Measurements from ENCODE around the gene SLC2A9.

SLC2A9 gene

DNA sequence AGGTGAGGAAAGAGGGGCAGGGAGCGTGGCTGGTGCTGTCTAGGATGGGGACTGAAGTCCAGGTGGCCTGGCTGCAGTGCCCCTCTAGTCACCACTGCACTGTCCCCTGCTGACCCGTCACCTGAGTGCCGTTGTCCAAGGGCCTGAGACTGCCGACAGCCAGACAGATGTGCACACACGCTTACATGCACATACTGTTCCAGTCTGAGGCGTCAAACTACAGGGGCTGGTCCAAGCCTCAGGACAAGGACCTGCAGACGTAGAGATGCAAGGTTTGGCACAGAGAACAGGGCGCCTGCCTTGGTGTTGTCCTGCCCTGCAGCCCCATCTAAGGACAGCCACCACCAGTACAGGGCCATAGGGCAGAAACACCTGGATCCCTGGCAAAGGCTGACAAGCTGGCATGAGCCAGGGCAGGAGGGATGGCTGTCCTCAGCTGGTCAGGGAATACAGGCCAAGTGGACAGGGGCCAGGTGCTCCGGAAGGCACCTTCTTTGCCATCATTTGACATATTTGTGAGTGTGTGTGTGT is 1.7 kb downstream of the SLC2A9 start:
- peak in 4 of 14 donors; percentile 60 to 69 (median 65) for DNase-seq

DNA sequence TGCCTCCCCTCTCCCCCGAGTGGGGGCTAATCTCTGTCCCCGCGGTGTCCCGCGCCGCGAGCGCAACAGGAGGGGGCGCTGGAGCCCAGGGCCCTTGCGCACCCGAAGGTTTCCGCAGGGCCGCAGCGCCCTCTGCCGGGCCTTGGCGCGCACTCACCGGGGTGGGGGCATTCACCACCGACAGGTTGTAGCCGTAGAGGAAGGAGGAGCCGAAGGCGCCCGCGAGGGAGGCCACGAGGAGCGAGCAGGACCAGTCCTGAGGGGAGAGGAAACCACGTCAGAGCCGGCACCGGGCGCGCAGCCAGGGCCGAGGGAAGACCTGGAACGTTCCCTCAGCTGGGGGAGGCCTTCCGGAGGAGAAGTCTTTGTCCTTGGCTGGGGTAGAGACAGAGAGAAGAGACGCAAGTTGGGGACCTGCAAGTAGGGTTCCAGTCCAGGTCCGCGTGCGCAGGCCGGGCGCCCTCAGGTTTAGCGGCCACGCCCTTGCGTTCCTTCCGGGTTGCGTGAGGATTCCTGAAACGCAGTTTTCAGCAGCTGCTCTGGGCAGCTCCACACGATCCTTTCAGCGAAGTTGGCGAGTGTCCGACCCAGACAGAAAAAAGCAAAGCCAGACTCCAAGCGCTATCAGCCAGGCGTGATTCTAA is 2.4 kb downstream of the SLC2A9 start:
- peak; percentile 33 to 95 (median 86) for DNase-seq

DNA sequence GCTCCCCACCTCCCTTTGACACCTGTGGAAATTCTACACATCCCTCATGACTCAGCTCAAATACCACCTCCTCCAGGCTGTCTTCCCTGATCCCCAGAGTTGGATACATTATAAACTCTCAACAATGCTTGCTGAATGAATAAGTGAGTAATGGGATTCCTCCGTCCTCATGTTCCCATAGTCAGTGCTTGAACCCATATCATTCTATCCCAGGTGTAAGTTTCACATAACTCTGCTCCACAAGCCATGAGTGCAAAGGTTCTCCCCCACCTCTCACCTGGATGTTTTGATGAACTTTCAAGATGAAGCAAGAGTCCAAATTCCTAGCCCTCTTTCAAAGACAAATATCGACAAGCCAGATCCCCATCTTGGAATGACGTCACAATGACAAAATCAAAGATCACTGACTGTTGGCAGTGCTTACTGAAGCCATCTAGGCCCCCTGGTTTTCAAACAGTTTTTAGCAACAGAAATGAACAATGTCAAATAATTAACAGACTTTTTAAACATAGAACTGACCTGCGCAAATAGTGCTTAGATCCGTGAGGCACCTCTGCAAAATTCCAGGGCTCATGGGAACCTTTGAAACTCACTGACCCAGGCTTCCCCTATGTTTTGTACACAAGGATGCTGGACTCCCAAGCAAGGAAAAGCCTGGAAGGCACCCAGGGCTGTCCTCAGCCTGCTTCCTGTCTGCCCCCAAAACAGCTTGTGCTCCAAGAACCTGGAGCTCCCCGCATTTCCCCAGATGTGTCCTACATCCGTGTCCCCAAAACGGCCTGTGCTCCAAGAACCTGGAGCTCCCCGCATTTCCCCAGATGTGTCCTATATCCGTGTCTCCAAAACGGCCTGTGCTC is 4.0 kb downstream of the SLC2A9 start:
- DNase-seq = no peak

DNA sequence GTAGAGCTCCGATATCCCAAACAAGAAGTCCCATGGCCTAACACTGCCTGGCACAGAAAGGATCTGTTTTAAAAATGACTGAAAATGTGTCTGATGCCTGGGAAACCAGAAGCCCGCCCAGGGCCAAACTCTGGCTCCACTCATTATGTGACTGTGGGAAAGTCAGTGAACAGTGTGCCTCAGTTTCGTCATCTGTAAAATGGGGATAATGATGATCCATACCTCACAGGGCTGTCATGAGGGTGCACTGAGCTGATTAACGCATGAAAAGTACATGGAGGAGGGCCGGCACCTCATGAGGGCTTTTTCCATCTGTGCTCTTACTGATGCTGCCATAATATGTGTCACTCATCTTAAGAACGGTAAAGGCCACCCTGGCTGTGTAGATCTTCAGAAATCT is 5.1 kb downstream of the SLC2A9 start:
- DNase-seq = no peak

DNA sequence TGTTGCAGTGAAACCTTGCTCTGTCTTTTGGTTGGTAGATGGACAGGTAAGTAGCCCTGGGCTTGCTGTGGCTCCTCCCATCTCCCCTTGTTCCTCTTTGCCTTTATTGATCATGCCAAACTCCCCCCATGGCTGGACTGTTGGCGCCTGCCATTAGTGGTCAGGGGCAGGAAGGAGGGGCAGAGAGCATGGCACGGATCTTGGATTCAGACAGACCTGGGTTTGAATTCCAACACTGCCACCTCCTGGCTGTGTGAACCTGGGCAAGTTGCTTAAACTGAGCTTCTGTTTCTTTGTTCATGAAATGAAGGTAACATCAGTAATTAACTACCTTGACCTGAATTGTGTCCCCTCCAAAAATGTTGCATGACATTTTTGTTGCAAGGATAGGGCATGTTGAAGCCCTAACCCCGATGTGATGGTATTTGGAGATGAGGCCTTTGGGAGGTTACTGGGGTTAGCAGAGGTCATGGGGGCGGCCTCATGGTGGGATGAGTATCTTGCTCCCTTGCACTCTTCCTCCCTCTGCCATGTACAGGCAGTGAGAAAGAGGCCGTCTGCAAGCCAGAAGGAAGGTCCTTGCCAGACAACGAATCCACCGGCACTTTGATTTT is 6.0 kb downstream of the SLC2A9 start:
- DNase-seq = peak in 6 of 14 donors; percentile 9 to 38 (median 24)

DNA sequence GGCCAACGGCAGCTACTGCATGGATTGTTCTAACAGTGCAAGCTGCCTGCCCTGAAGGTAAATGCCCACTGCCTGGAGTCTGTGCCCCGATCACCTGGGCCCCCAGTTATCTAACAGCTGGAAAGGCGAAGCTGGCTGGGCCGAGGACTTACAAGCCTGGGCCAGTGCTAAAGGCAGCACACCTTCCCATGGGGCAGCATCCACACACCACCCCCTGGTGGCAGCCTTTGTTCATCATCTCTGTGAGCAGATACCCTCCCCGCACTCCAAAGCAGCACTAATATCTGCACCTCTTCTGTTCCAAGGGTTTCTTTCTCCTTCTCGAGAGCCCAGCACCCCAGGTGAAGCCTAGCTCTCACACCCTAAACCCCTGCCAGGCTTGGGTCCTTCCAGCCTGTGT is 7.6 kb downstream of the SLC2A9 start:
- DNase-seq = peak in 1 of 14 donors; percentile 6

DNA sequence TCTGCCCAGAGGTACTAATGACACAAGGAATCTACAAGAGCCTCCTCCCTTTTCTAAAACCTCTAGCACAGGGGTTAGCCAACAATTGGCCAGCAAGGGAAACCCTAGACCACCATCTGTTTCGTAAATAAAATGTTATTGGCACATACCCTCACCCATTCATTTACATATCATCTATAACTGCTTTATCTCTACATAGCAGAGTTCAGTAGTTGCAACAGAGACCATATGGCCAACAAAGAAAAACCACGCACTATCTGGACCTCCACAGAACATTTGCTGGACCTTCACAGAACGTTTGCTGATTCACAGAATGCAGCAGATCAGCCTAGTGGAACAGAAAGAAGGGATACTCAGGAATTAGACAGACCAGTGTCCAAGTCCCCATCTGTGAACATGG is 9.4 kb downstream of the SLC2A9 start:
- DNase-seq = no peak

DNA sequence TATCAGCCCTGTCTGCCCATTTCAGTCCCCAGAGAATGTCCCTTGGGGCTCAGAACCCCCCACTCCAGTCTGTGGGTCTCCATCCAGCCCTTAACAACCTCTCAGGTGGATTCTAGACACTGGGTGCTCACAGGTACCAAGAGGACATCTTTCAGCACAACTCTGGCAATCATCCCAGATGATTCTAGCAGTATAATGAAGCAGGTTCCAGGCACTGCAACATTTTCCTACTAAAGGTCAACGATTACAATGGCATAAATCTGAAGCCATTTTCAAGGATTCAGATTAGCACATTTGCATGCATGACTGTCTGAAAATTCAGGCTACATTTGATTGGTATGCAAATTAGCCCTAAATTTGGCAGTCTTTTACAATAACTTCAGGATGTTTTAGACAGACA is 10.0 kb downstream of the SLC2A9 start:
- no peak for DNase-seq

DNA sequence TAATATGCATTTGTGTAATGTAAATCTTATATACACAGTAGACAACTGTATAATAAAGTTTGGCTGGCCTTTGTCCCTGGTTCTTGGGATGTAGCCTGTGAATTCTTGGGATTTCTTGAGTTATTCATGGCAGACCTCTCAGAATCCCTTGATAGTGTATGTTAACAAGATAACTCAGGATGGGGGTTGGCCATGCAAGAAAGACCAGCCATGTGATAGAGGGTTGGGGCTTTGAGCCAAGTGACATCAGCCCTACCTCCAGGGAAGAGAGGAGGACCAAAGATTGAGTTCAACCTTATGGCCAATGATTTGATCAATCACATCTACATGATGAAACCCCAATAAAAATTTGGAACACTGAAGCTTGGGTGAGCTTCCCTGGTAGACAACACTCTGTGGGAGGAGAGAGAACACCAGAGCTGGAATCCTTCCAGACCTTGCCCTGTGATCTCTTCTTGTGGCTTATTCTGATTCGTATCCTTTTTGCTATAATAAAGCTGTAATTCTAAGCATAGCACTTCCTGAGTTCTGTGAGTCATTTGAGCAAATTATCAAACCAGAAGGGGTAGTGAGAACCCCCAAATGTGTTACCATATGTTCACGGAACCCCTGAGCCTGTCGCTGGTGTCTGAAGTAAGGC is 11.3 kb downstream of the SLC2A9 start:
- no peak for DNase-seq

DNA sequence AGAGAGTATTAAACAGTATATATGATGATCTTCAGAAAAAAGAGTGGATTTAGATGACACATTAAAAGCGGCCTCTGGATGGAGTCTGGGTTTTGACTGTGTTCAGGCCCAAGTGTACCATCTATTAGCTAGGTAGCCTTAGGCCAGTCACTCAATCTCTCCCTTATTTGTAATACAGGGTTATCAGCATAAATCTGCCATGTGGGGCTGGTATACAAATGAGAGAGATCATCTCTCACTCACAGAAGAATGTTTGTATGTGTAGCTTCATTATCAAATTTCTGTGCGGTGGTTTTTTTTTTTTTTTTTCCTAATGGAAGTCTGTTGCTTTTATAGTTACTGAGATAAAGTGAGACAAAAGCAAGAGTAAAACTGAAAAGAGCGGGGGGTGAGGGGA is 12.7 kb downstream of the SLC2A9 start:
- no peak for DNase-seq

DNA sequence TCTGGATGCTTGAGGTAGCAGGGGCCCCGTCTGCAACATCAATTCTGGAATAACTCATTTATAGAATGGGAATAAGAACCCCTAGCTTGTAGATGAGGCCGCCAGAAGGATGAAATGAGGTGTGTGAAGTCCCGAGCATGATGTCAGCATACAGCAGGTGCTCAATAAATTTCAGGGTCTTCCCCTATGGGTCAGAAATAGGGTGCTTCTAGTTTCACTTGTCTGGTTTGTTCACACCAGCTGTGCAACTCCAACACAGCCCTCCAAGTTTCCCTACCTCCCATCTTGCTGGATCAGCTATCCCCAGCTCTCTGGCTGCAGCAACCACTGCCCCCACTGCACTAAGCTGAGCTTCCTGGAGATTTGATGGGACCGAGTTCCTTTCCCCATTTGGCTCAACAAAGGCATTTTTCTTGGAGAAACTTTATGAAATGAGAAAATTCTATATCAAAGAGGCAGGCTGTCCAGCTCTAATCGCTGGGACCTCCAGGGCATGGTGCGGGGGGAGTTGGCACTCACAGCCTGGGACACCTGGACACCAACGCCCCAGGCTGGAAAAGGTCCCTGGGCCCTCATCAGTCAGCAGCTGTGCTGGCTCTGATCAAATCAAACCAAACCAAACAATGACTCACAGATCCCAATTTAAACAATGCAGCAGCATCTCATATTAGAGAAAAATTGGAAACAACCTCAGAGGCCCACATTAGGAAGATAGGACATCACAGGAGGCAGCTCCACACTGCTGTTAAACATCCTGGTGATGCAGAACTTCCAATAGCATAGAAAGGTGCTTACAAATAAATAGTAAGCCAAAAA is 13.3 kb downstream of the SLC2A9 start:
- peak in 1 of 14 donors; percentile 17 for DNase-seq

DNA sequence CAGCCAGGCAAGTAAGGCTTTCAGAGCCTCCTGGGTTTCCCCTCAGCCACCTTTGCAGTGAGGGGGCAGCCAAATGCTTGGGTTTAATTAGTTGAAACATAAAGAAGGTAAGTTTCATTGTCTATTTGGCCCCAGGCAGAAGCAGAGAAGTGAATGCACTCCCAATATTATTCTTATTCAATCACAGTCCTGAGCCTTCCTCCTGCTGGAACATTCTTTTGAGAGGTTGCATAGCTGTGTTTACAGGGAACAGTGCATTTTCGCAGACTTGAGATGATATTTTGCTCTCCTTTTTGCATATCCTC is 13.9 kb downstream of the SLC2A9 start:
- no peak for DNase-seq

DNA sequence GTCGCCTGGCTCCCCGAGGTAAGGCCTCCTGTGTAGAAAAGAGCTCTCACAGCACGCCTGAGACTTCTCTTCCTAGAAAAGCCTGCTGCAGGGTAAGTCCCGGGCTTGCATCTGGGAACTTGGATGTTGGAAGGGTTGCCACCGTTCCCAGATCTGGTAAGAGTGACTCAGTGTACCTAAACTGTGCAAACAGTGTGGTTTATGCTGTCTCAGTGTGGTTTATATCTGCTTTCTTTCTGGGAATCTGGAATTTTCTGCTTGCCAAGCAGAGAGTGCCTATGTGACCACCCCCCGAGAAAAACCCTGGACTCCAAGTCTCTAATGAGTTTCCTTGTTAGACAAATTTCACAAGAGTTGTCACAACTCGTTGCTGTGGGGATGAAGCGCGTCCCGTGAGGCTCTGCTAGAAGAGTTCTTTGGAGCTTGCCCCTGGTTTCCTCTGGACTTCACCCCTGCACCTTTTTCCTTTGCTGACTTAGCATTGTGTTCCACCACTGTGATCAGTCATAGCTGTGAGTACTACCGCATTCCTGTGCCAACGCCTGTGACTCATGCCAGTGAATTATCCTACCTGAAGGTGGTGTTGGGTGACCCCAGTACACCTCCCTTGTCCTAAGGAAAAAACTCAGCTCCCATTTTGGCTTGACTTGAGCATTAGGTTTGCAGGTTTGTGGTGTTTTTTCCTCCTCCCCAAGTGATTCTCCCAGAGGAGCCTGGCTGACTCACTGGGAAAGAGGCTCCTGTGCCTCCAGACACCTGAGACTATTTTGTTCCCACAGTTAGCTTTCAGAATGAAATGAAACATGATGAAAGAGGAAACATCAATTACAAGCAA is 14.5 kb downstream of the SLC2A9 start:
- DNase-seq = no peak

DNA sequence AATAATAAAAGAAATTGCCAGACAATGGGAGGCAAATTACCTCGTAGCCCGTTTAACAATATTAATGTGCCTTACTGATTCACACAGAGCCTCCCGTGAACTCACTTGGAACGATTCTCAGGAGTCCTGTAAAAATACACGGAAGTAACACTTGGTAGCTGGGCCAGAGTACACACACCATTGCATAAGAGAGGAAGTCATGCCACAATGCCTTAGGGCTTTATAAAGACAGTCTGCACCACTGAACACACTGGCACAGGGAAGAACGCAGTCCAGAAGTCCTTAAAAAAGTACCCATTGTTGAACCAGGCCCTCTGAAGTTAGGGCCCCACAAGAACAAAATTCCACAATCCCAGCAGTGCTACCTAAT is 15.1 kb downstream of the SLC2A9 start:
- DNase-seq = peak in 4 of 14 donors; percentile 13 to 49 (median 24)

DNA sequence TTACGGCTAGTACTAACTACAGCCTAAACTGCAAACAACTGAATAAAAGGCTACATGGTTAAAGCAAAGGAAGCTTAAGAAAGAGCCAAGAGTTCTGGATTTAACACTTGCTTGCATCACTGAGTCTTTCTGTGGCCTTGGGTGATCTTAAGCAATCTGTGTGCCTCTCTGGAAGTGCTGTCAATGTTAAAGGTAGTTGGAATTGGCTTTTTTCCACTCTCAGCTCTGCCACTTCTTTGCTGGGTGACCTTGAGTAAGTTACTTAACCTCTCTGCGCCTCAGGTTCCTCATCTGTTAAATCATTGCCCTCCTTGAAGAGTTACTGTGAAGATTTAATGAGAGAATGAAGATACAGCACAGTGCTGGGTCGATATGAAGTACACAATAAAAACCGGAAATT is 15.7 kb downstream of the SLC2A9 start:
- no peak for DNase-seq

DNA sequence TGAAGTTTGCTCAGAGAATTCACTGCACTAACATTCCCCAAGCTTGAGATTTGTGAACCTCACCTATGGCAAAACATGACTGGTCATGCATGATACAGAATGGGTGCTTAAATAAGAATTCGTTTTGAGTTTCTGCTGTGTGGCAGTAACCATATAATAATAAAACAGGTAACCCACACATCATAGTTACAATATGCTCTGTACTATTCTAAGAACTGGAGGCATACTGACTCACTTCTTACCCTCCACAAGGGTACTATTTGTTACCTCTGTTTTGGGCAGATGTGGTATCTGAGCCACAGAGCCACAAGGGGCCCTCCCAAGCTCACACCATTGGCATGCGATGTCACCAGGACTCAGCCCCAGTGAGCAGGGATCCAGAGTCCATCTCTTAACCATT is 17.6 kb downstream of the SLC2A9 start:
- DNase-seq = no peak

DNA sequence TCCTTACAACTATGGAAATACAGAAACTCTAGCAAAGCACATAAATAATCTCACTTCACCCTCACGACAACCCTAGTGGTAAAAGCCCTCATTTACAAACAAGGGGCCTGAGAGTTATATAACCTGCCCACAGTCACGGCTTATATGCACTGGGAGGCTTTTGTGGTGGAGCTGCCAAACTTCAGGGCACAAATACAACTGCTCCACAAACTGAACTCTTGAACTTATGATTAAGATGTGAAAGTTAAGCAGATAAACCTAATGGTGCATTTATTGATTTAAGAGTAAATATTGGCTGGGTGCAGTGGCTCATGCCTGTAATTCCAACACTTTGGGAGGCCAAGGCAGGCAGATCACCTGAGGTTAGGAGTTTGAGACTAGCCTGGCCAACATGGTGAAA is 19.0 kb downstream of the SLC2A9 start:
- DNase-seq = no peak

DNA sequence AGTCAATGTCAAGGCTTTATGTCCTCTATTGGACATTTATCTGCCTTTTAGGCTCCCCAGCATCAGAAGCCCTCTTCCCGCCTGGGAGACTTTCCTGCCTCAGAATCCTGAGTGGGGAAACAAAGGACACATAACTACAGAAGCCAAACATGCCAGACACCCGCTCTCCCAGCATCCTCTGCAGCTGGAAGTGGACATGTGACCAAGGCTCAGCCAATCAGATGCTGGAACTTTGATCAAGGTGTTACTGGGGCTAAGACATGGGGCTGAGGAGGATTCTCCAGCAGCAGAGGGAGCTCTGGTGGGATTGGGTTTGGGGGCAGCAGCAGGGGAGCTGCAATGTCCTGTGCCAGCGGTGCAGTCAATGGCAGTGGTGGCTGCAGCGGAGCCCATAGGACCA is 19.5 kb downstream of the SLC2A9 start:
- DNase-seq = no peak

DNA sequence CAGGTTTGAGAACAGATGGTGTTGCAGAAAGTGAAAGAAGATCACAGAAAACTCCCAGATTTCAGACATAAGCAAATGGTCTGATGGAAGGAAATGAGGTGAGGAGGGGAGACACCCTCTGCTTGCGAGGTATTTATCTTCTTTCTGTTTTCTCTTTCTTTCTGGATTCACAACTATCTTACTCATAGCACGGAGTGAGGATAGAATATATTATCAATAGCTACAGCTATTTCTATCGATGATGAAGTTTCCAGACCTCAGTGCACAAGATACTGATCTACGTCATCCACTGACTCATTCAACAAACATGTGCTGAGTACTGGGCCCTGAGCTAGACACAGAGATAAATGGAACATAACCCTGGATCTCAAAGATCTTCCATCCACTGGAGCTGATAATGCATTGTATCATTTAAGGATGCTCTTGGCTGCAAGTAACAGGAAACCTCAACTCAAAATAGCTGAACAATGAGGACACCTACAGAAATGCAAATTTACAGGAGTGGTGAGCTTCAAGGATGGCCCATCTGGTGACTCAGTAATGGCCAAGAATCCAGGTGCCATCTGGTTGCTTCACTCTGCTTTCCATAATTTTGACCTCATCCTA is 21.2 kb downstream of the SLC2A9 start:
- no peak for DNase-seq

DNA sequence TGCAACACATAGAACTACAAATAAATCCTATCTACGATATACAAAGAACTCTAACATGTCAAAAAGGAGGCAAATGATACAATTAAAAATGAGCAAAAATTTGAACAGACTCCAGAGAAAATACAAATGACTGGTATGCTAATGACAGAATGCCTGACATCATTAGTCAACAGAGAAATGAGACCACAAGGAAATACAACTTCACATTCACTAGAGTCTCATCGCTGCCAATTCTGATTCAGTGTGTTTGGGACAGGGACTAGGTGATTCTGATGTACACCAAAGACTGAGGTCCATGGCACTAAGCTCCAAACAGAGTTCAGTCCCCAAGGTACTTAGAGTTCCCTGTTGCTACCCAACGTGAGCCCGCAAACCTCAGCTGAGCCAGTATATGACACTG is 23.4 kb downstream of the SLC2A9 start:
- DNase-seq = no peak

All from C1 segment of cervical spinal cord (tissue), 14 donors.